Nephron (organoid): ENCODE data around the gene SIK3.
A peak's percentile ranks its signal among the peaks of the same experiment; 100 is the strongest.

Experiments used
- H3K27ac Mint-ChIP-seq, 3 experiments: 2 replicates each; pipeline ENCODE4 v1.8.0; 2020; ENCODE audit warnings: mixed read lengths in 3 of 3, mild to moderate bottlenecking in 2 of 3, moderate library complexity in 1 of 3
- H3K27me3 Mint-ChIP-seq: 2 replicates; pipeline ENCODE4 v1.8.0; 2021; ENCODE audit warnings: low read depth, mild to moderate bottlenecking, moderate library complexity, mixed read lengths
- H3K36me3 Mint-ChIP-seq: 2 replicates; pipeline ENCODE4 v1.8.0; 2020; ENCODE audit warnings: low read depth, mixed read lengths
- H3K4me1 Mint-ChIP-seq: 2 replicates; pipeline ENCODE4 v1.8.0; 2020; ENCODE audit warnings: mixed read lengths
- H3K4me3 Mint-ChIP-seq, 3 experiments: 2 replicates each; pipeline ENCODE4 v1.8.0; 2020; ENCODE audit warnings: mild to moderate bottlenecking in 3 of 3, mixed read lengths in 3 of 3, moderate library complexity in 2 of 3
- H3K9me3 Mint-ChIP-seq: 2 replicates; pipeline ENCODE4 v1.8.0; 2020; ENCODE audit warnings: mixed read lengths
- TF ChIP-seq, protein P1 (sequence below), 3 experiments: fragments of 200-600 bp; sonication (generic); IDR thresholded peaks; one replicate each; pipeline ENCODE4 v1.5.0; 2021; ENCODE audit warnings: antibody characterized with exemption in 3 of 3; ENCODE audit not compliant: unreplicated experiment in 3 of 3

The SIK3 gene

DNA sequence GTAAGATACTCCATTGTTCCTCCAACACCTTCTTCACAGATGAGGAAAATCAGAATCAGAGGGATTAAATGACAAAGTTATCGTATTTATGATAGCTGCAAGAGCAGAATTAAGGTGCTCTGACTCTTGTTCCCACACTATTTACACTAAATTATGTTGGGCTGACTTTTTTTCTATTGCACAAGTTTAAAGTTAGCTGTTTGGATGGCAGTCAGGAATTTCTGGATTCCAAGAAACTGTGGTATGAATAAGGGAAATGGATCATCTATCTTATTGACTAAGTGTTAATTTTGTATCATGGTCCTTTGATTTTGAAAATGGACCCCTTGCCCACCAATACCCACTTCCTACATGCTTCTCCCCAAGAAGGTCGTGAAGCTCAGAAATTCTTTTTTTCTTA lies 240.9 kb downstream of the SIK3 start:
- H3K27ac Mint-ChIP-seq = no peak overlapping the region
- peaks cover 15% of the 10 kb centered on the region for H3K4me1 Mint-ChIP-seq
- no peak overlapping the region for H3K4me3 Mint-ChIP-seq
- H3K27me3 Mint-ChIP-seq = no peaks in the 10 kb centered on the region
- H3K36me3 Mint-ChIP-seq = peaks cover 82% of the 10 kb centered on the region
- TF ChIP-seq, protein P1, sequence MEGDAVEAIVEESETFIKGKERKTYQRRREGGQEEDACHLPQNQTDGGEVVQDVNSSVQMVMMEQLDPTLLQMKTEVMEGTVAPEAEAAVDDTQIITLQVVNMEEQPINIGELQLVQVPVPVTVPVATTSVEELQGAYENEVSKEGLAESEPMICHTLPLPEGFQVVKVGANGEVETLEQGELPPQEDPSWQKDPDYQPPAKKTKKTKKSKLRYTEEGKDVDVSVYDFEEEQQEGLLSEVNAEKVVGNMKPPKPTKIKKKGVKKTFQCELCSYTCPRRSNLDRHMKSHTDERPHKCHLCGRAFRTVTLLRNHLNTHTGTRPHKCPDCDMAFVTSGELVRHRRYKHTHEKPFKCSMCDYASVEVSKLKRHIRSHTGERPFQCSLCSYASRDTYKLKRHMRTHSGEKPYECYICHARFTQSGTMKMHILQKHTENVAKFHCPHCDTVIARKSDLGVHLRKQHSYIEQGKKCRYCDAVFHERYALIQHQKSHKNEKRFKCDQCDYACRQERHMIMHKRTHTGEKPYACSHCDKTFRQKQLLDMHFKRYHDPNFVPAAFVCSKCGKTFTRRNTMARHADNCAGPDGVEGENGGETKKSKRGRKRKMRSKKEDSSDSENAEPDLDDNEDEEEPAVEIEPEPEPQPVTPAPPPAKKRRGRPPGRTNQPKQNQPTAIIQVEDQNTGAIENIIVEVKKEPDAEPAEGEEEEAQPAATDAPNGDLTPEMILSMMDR (IDR thresholded peaks at IDR 0.05; ENCODE audit: unreplicated experiment in 3 of 3) = no peak
- H3K9me3 Mint-ChIP-seq = no peaks in the 10 kb centered on the region

DNA sequence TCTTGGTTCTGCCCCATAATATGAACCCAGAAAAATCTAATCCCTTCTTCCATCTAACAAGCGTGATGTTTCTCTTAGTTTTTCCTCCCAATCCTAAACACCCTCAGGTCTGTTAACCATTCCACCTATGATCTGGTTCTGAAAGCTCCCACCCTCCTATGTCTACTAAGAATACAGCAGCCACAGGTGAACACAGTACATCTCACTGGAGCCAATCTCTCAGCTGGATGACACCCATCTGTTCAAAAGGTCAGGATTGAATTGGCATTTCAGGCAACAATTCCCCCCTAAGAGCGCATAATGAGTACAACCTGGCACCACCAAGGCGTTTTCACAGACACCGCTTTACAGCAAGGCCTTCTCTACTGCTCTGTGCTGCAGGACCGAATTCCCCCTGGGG lies 241.8 kb downstream of the SIK3 start:
- no peaks in the 10 kb centered on the region for H3K9me3 Mint-ChIP-seq
- TF ChIP-seq, protein P1 (IDR thresholded peaks at IDR 0.05; ENCODE audit: unreplicated experiment in 3 of 3) = no peak
- H3K27ac Mint-ChIP-seq = no peak overlapping the region
- H3K4me1 Mint-ChIP-seq = peaks cover 24% of the 10 kb centered on the region
- peaks cover 74% of the 10 kb centered on the region for H3K36me3 Mint-ChIP-seq
- H3K27me3 Mint-ChIP-seq = no peaks in the 10 kb centered on the region
- H3K4me3 Mint-ChIP-seq = no peak overlapping the region

DNA sequence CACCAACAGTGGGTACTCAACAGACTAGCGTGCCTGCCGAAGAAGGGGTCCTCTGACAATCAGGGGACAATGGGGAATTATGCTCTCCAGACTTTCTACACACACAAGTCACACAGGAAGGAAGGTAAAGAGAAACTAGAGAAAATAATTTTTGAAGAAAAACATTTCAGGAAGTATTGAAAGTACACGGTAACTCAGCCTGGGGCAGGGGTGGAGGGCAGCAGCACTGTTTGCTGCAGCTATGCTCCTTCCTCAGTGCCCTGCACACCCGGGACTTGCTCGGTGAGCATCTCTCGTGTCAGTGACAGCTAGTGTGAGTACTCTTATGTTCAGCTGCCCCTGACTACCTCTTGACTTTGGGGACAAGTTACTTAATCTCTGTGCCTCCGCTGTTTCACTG lies 242.8 kb downstream of the SIK3 start:
- H3K36me3 Mint-ChIP-seq = peaks cover 64% of the 10 kb centered on the region
- no peak overlapping the region for H3K4me3 Mint-ChIP-seq
- no peak overlapping the region for H3K27ac Mint-ChIP-seq
- H3K4me1 Mint-ChIP-seq = peaks cover 29% of the 10 kb centered on the region
- TF ChIP-seq, protein P1 (IDR thresholded peaks at IDR 0.05; ENCODE audit: unreplicated experiment in 3 of 3) = no peak
- no peaks in the 10 kb centered on the region for H3K27me3 Mint-ChIP-seq
- H3K9me3 Mint-ChIP-seq = no peaks in the 10 kb centered on the region

DNA sequence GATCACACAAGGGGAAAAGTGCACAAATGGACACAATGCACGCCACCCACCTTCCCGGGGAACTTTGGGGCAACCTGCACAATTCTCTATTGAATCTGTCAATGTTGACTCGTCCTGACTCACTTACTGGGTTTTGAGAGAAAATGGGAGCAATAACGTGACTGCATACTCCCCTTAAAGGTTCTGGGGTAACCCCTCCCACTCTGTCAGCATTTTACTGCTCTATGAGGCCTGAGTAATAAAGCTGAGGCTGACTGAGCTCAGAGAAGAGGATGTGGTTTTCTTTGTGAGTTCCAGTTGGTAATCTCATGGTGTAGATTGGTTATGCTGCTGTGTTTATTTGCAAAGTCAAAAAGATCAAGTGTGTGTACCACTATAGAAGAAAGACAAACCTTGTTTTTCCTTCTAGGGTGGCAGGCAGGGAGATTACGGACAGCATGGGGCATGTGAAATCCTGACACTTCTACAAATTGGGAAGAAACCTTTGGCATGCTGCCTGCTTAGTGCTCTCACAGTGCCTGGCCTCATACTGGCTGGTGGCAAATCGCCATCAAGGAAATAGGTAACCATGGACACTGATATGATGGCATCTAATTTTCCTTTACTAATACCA lies 244.7 kb downstream of the SIK3 start:
- Mint-ChIP-seq H3K9me3 (no peaks in the 10 kb centered on the region), H3K4me1 (peaks cover 34% of the 10 kb centered on the region), H3K36me3 (peaks cover 63% of the 10 kb centered on the region), H3K4me3 (no peak overlapping the region), H3K27ac (peak overlapping the region in 2 of 3 experiments; percentile 22 to 95), H3K27me3 (no peaks in the 10 kb centered on the region)
- TF ChIP-seq, protein P1 (IDR thresholded peaks at IDR 0.05; ENCODE audit: unreplicated experiment in 3 of 3) = no peak

DNA sequence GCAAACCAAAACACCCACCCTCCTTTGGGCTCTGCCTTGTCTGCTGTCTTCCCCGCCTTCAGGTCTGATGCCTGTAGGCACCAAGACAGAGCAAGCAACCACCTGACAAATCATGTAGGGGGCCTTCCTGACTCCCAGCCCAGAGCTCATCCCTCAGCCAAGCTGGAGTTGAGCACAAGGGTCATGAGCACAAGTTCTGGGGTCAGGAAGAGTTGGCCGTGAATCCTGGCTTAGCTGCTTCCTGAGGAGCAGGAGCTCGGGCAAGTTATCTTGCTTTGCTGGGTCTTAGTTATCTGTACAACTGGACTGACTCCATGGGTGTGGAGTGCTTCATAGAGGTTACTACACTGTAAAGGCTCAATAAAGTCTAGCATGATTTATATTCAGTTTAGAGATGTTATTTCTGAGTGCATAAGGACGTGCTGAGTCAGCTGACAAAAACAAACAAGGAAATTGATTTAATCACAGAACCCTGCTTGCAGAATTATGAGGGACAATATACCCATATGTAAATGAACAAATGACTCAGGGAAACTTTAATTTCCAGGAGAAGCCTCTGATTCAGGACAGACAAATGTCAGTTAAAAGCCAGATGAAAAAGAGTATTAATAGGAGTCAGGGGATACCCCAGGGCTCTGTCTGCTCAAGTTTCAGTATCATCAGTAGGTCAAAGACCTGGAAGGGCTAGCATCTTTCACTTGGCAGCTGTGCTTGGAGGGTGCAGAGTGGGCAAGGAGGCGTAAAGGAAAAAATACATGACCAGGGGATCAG lies 245.8 kb downstream of the SIK3 start:
- Mint-ChIP-seq H3K4me3 (no peak overlapping the region), H3K4me1 (peaks cover 34% of the 10 kb centered on the region), H3K27ac (peak overlapping the region; percentile 68 to 95 (median 91)), H3K27me3 (no peaks in the 10 kb centered on the region), H3K9me3 (no peaks in the 10 kb centered on the region), H3K36me3 (peaks cover 54% of the 10 kb centered on the region)
- TF ChIP-seq, protein P1 (IDR thresholded peaks at IDR 0.05; ENCODE audit: unreplicated experiment in 3 of 3) = no peak
